GM06990 (cell line): Measurements from ENCODE around the gene TAS1R3.
"Not testable (repeated sequence)": the region's sequence is repeated elsewhere in the genome, so short reads cannot be mapped to it uniquely, and the experiment has no call there.

Experiments
- DNase-seq: peaks from one replicate; pipeline ENCODE4 v3.0.0-alpha.2; 2011; ENCODE audit not compliant: insufficient read length; ENCODE audit errors: extremely low read depth
- H3K27me3 ChIP-seq: replicated peaks from 2 replicates; pipeline ENCODE4 v1.6.0; 2011; ENCODE audit warnings: low read length; ENCODE audit not compliant: control insufficient read depth, insufficient read depth
- H3K36me3 ChIP-seq: 2 replicates; pipeline ENCODE4 v1.5.1; 2011; ENCODE audit warnings: low read length; ENCODE audit not compliant: control insufficient read depth, insufficient read depth
- H3K4me3 ChIP-seq: replicated peaks from 2 replicates; pipeline ENCODE4 v1.5.1; 2011; ENCODE audit warnings: low read depth, mild to moderate bottlenecking, control low read depth, low read length
- CTCF ChIP-seq: IDR thresholded peaks from 2 replicates; pipeline ENCODE4 v1.5.1; 2011; ENCODE audit warnings: low read length, control low read depth, mild to moderate bottlenecking, inconsistent platforms; ENCODE audit not compliant: insufficient read depth, poor library complexity, severe bottlenecking

Gene TAS1R3

DNA sequence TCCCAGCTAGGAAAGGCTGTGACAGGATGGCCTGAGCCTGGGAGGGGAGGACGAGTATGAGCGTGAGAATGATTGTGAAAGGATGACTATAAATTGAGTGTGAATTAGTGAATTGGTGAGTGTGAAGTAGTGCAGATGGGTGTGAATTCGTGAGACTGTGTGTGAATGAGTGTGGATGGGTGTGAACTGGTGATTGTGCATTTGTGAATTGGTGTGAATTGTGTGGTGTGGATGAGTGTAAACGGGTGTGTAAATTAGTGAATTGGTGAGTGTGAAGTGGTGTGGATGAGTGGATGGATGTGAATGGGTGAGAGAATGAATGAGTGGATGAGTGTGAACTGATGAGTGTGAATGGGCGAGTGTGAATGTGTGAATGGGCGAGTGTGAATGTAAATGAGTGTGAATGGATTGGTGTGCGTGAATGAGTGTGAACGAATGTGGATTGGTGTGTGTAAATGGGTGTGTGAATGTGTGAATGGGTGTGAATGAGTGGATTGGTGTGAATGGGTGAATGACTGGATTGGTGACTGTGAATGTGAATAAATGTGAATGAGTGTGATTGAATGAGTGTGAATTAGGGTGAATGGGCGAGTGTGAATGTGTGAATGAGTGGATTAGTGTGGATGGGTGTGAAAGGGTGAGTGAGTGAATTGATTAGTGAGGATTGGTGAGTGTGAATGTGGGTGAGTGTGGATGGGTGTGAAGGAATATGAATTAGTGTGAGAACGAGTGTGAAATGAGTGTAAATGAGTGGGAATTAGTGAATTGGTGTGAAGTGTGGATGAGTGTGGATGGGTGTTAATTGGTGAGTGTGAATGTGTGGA is 35.0 kb downstream of the TAS1R3 start:
- Histone ChIP-seq H3K27me3 (no peaks in the 10 kb centered on the region), H3K4me3 (no peak overlapping the region), H3K36me3 (no peaks in the 10 kb centered on the region)
- no peak for DNase-seq
- TF ChIP-seq CTCF: no peak

- no peak for DNase-seq
- no peak overlapping the region for H3K4me3 ChIP-seq
- H3K36me3 ChIP-seq: peaks cover 2% of the 10 kb centered on the region; the same call in 1 of the 2 replicates
- TF ChIP-seq CTCF: no peak
- H3K27me3 ChIP-seq: no peaks in the 10 kb centered on the region
Measured at GRCh38 chr1:1366699-1367066, 35.6 kb downstream of the TAS1R3 start.

DNA sequence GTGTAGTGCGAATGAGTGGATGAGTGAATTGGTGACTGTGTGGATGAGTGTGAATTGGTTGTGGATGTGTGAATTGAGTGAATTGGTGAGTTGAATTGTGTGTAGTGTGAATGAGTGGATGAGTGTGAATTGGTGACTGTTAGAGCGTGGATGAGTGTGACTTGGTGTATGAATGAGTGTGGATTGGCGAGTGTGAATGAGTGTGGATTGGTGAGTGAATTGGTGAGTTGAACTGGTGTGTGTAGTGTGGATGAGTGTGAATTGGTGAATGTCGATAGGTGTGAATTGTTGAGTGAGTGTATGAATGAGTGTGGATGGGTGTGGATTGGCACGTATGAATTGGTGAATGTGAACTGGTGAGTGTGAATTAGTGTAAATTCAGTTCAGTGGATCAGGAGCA is 36.2 kb downstream of the TAS1R3 start:
- Histone ChIP-seq H3K4me3 (no peak overlapping the region), H3K36me3 (peaks cover 3% of the 10 kb centered on the region), H3K27me3 (no peaks in the 10 kb centered on the region)
- TF ChIP-seq CTCF: no peak
- no peak for DNase-seq

- not testable (repeated sequence) for DNase-seq, H3K27me3 ChIP-seq, H3K4me3 ChIP-seq
- H3K36me3 ChIP-seq: peaks cover 11% of the 10 kb centered on the region
Measured at GRCh38 chr1:1370094-1370493, 39.0 kb downstream of the TAS1R3 start.

DNA sequence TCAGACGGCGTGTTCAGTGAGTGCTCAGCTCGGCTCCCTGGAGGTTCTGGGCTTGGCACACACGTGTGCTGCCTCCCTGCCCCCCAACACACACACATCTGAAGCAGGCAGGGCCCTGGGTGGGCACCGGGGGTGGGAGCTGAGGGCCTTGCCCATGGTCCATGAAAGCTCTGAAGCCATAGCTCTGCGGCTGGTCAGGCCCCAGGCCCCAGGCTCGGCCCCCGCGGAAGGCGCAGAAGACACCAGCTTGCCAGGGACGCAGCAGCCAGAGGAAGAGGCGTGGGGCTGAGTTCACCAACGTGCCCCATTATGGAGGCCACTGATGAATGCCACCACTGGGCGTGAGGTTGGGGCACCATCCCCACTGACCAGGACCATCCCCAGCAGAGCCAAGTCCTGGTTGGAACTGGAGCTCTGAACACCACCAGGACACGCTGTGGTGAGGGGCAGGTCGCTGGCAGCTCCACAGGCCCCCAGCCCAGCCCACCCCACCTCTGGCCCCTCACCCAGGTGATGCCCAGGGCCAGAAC is 39.8 kb downstream of the TAS1R3 start:
- no peak for DNase-seq
- TF ChIP-seq CTCF: no peak
- peaks cover 11% of the 10 kb centered on the region for H3K36me3 ChIP-seq
- no peaks in the 10 kb centered on the region for H3K27me3 ChIP-seq
- no peak overlapping the region for H3K4me3 ChIP-seq

- no peaks in the 10 kb centered on the region for H3K27me3 ChIP-seq
- H3K36me3 ChIP-seq: peaks cover 11% of the 10 kb centered on the region
- no peak for DNase-seq
- TF ChIP-seq CTCF: no peak
- H3K4me3 ChIP-seq: no peak overlapping the region
Measured at GRCh38 chr1:1371364-1371745, 40.3 kb downstream of the TAS1R3 start.
